Subcutaneous adipose tissue (tissue), 4 donors: Measurements from ENCODE around the gene NR1H4. TPM values are rescaled to one million over a fixed set of nuclear protein-coding genes. Genes with fewer than 3 reads are reported as not detected.

Experiments used
- total RNA-seq, 4 donors: library from RNA; depleted of rRNA; stranded (reverse); fragments of >200 nt; gene quantifications; one replicate each; pipeline ENCODE4 v1.1.0, GENCODE V29; 2016
- TF ChIP-seq, protein P1 (sequence below): fragments of 450-650 bp; IDR thresholded peaks from one replicate; pipeline ENCODE4 v1.5.1; 2016; ENCODE audit warnings: low read depth, mild to moderate bottlenecking, control low read depth, antibody characterized with exemption, moderate library complexity

NR1H4 gene
- total RNA-seq, 4 donors from 2014 or later: not detected

DNA sequence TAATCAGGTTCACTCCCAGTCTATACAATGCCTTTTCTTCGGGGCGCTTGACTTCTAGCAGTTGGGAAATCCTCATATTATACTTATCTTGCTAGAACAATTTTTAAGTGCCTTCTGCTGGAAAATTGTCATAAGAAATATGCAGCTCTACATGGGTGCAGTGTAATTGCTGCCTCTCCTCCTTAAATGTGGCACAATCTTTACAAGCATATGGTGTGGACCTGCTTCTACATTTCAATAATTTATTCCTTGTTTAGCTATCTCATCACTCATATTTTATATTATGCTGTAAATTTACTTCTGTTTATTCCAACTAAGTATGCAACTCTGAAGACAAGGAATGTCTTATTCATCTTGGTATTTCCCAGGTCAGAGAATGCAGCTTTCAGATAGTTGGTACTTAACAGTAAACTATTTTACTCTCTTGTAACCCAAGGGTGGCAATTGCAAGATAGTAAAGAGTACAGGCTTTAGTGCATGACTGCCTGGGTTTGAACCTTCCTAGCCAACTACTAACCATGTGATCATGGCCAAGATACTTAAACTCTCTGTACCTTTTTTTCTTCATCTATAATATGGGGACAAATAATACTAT lies 56.2 kb downstream of the NR1H4 start:
- TF ChIP-seq, protein P1, sequence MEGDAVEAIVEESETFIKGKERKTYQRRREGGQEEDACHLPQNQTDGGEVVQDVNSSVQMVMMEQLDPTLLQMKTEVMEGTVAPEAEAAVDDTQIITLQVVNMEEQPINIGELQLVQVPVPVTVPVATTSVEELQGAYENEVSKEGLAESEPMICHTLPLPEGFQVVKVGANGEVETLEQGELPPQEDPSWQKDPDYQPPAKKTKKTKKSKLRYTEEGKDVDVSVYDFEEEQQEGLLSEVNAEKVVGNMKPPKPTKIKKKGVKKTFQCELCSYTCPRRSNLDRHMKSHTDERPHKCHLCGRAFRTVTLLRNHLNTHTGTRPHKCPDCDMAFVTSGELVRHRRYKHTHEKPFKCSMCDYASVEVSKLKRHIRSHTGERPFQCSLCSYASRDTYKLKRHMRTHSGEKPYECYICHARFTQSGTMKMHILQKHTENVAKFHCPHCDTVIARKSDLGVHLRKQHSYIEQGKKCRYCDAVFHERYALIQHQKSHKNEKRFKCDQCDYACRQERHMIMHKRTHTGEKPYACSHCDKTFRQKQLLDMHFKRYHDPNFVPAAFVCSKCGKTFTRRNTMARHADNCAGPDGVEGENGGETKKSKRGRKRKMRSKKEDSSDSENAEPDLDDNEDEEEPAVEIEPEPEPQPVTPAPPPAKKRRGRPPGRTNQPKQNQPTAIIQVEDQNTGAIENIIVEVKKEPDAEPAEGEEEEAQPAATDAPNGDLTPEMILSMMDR: no peak

- TF ChIP-seq, protein P1: no peak
Observed at GRCh38 chr12:100533376-100533775, 59.7 kb downstream of the NR1H4 start.

DNA sequence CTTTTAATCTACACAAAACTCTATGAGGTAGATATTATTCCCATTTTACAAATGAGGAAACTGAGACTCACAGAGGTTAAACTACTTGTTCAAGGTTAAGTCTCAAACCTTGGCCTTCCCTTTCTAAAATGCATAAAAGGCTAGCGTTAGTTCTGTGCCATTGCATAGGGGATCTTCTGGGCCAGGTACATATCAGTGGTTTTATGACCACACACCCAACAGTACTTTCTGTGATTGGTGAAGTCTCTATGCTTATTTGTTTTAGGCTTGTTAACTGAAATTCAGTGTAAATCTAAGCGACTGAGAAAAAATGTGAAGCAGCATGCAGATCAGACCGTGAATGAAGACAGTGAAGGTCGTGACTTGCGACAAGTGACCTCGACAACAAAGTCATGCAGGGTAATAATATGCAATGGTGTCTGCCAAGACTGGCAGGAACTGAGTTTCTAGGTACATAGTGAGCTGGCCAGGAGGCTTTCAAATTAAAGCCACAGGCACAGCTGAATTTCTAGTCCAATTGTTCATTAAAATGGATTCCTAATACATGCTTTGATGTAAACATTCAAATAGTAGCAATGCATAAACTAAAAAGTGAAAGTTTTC lies 61.1 kb downstream of the NR1H4 start:
- TF ChIP-seq, protein P1: no peak

- TF ChIP-seq, protein P1: no peak
Observed at GRCh38 chr12:100539202-100539601, 65.5 kb downstream of the NR1H4 start.

DNA sequence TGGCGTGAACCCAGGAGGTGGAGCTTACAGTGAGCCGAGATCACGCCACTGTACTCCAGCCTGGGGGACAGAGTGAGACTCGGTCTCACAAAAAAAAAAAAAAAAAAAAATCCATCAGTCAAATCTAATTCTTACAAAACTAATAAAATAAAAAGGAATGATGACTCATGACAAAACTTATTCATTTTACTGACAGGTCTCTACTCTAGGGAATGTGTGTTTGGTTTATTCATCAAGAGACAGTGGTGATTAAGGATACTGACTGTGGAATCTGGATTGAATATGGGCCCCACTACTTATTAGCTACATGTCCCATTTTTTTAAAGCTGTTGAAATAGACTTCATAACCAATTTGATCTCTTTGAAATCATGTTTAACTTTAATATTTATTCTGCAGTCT lies 70.5 kb downstream of the NR1H4 start:
- TF ChIP-seq, protein P1: no peak

DNA sequence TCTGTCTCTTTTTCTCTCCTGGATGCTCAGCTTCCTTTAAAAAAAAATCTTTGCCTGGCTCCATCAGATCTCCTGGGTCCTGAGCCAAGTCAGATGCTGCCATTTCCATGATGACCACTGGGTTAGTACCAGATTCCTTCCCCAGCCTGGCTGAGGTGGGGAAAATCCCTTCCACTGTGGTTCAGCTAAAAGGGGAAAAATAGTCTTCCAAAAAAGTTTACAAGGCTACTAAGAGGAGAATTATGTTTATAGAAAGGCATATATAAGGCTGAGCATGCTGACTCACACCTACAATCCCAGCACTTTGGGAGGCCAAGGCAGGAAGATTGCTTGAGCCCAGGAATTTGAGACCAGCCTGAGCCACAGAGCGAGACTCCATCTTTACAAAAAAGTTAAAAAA lies 71.4 kb downstream of the NR1H4 start:
- TF ChIP-seq, protein P1: no peak

DNA sequence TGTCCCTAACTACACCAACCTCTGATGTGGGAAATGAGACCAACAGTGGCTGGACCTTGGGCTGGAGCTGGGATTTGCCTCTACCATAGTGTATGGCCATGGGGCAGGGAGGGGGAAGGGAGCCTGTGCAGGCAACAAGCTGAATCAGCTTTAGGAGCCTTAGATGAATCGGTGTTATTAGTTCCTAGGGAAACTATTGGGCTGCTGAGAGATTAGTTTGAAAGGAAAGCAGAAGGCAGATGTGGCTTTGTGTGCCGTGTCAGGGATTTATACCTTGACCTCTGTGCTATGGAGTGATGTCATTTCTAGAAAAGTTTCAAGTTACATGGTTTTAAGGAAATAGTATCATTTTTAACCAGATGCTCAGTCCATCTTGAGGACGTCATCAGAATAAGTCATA lies 80.3 kb downstream of the NR1H4 start:
- TF ChIP-seq, protein P1: no peak
